ENCODE results near the gene C2CD2.

The C2CD2 gene

DNA sequence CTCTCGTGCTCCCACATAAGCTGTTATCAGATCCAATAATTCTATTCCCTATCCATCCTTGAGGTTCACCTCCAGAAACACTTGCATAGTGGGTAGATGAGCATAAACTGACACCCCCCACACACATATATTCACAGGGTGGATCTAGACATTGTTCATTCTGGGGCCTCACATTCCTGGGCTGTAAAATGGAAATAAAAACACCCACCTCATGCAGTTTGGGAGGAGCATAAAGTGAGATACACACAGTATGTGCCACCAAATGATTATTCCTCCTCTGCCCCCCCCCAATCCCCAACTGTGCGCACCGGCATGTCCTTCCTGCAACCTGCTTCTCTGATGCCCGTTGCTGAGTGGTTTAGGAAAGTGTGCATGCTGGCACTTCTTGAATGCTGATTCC is 92.6 kb downstream of the C2CD2 start:
- DNase-seq: no peak

DNA sequence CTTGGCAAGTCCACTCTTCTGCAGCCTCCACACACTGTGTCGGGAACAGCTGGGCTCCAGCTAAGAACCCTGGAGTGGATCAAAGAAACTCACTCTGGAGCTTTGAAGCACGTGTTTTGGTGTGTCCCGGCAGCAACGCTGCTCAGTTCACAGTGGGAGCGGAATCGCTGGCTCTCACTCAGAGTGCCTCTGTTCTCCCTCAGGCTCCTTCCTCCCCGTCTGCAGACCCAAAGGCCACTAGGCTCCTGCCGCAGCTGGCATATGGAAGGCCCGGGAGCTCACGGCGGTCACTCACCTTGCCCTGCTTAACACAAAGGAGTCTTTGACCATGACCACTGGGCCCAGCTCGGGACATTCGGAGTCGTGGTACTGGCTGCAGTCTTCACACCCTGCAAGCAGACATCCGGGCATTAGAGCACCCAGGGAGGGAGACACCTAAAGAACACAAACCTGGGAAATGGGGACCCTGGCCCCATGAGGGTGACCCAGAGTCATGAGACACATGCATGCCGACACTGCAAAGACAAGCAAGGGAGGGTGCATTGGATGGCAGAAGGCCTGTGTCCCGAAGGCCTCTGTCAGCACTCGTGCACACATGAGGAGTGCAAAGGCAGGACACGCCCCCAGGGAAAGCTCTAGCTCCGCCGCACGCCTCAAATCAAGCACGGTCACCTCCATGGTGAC is 94.4 kb downstream of the C2CD2 start:
- no peak for DNase-seq

DNA sequence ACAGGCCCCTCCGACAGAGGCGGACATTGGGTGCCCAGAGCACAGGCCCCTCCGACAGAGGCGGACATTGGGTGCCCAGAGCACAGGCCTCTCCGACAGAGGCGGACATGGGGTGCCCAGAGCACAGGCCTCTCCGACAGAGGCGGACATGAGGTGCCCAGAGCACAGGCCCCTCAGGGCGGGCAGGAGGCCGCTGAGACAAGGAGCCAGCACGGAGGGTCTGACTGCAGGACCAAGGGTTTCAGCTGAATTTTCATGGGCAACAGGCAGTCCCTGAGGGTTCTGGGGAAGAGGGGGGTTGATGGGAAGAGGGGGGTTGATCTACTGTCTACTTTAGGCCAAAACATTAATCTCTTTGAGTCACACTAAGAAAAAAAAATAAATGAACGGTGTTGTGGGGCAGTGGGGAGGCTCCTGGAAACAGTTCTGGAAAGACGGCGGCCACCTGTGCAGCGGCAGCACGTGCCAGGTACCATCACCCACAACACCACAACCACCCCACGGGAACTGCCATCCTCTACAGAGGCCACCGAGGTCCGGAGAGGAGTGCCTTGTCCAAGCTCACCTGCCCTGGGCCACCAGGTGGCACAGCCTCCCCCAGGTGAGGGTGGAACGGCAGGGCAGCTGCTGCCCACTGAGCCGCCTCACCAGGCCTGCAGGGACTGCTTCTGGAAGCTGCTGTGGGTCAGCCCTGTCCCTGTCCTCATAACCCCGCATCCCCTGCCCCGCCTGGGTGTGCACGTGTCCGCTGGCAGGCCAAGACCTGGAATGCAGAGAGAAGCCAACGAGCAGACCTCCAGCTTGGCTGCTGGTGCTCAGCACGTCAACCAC is 95.1 kb downstream of the C2CD2 start:
- DNase-seq: no peak

DNA sequence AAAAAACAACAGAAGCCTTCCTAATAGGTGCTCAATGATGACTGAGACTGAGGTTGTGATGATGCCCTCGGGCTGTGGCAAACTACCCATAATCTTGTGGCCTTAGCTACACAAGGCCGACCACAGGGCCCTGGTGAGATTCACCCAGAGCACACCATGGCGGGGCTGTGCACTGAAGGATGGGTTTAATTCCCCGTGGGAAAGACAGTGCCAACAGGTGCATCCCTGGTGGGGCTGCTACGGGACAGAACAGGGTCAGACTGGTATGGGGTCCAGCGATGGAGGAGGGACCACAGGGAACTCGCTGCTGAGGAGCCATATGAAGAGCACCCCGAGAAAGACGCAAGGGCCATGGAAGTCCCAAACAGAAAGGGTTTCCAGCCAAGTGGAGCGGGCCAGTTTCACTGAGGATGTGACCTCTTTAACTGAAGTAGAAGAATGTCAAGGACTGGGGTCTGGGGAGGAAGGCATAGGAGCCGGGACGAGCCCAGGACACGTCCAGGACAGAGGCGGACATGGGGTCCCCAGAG is 96.0 kb downstream of the C2CD2 start:
- no peak for DNase-seq

DNA sequence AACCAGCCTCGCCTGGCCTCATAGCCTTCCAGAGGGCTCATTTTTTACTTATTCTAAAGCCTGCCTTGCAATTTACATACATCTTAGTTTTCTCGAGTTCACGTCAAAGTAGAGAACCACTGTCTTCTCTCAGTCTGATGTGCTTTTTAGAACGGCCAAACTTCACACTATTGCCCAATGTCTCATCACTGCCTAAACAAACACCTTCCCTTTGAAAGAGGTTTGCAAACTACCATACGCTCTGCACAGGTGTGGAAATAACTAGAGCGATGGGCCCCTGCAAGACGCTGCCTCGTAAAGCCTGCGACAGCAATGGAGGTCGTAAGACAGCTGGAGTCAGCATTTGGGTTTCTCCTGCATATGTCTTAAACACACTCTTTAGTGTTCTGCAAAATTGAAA is 97.2 kb downstream of the C2CD2 start:
- DNase-seq: no peak

DNA sequence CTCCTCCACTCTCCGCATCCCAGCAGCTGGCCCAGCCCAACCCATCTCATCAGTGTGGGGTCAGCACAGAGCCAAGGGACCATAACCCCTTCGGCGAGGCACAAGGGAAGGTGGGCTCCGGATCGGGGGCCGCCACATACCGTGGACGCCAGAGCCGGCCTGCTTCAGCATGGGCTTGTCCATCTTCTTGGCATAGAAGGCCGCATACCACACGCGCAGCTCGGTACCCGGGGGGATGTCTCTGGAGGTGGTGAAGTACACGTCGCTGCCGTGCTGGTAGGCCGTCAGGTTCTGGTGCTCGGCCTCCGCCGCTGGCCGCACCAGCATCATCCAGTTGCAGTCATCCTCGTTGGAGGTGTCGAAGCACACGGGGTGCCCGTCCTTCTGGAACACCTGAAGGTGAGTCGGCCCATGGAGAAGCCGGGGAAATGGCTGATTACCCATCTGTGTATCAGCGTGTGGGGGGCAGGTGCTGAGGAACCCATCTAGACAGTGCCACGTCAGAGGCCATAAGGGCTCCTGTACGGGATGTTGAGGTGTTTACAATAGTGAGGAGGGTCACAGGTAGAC is 99.3 kb downstream of the C2CD2 start:
- no peak for DNase-seq

DNA sequence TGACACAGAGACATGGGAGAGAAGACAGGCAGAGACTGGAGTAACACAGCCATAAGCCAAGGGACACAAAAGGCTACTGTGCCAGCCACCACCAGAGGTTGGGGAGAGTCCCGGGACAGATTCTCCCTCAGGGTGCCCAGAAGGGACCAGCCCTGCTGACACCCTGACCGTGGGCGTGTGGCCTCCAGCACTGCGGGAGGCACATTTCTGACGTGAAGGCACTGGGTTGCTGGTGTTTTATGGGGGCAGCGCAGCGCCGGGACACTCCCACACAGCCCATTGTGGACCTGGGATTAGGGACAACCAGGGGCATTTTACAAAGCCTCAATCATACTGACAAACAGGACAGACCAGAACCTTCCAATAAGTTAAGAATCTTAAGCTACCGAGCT is 100.9 kb downstream of the C2CD2 start:
- no peak for DNase-seq

DNA sequence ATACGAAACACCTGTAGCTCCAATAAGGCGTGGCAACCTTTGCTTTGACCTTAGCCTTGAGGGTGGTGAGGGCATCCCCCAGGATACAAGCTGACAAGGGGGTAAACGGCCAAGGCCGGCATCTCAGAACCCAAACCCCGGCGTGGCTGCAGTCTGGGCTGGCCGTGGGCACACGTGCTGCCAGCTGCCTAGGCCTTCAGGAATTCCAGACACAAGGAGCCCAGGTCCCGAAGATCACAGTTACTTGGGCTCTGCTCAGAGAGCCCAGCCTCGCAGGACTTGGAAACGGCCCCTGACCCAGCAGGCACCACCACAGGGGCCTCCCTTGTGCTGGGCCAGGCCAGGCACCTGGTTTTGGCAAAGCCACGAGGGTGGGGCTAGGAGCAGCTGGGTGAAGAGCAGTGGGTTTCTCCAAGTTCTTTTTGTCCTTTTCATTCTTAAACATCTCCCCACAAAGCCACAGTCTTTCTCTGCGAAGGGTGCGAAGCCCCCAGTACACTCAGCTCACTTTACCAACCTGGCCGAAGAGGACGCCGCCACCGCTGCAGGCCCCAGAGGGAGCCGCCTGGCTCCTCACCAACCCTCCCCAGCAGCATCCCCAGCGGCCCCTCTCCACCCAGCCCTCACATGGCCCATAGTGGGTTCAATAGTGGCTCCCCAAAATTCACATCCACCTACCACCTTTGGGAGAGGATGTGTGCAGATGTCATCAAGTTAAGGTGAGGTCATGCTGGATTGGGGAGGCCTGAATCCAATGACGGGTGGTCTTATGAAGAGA is 101.5 kb downstream of the C2CD2 start:
- no peak for DNase-seq

DNA sequence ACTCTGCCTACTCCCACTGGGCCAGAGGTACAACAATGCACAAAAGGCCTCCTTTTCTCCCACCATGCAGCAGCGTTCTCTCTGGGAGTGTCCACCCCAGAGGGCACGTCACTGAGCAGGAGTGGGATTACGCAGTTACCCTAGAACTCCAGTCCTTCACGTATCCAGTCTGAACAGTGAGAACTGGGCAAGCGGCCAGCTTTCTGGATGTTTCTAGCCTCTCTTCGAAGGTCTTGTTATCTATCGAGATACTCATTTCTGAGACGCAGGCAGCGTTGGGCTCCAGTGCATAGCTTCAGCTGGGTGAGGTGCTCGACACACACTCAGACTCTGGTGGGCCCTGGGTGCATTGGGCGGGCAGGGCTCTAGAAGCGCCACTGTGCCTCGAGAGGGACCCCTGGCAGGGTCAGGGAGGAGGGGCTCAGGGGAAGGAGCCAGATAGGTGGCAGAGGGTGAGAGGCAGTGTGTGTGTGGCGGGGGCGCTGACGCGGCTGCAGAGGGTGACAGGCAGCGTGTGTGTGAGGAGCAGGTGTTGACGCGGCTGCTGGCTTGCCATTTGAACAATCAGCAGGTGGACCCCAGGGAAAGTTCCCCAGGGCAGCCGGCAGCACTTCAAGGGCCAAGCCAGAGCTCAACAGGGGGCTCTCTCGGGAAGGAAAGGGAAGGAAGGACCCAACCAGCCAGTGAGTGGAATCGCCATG is 102.6 kb downstream of the C2CD2 start:
- DNase-seq: peak; percentile 7

DNA sequence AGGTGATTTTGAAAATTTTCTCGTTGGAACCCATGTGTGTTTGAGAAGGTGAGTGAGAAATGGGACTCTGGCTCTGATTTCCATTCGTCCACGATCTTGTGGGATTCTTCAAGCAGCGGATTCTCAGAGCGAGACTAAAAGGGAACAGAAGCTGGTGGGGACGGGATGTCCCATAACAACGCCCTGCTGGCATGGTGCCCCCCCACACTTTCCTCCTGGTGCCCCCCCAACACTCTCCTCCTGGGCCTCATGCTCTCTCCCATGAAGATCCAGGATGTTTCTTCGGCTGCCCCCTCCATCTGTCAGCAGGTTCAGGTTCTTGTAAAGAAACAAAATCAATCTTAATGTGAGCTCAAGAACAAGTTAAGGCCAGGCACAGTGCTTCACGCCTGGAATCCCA is 103.7 kb downstream of the C2CD2 start:
- no peak for DNase-seq

DNA sequence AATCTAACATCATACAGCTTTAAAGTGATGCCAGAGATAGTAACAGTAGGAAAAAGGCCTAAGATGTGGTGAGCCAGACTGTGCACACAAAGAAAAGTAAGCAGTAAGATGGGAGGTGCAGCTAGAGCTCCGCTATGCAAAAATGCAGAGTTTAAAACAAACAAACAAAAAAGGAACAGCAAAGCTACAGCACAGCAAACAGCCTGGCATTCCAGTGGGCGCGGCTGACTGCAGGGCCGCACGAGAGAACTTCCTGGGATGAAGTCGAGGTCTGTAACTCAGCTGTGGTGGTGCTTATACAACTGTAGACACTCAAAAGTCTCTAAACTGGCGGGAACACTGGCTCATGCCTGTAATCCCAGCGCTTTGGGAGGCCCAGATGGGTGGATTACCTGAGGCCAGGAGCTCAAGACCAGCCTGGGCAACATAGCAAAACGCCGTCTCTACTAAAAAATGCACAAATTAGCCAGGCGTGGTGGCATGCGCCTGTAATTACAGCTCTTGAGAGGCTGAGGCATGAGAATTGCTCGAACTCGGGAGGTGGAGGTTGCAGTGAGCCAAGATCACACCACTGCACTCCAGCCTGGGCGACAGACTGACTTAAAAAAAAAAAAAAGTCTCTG is 104.7 kb downstream of the C2CD2 start:
- no peak for DNase-seq

DNA sequence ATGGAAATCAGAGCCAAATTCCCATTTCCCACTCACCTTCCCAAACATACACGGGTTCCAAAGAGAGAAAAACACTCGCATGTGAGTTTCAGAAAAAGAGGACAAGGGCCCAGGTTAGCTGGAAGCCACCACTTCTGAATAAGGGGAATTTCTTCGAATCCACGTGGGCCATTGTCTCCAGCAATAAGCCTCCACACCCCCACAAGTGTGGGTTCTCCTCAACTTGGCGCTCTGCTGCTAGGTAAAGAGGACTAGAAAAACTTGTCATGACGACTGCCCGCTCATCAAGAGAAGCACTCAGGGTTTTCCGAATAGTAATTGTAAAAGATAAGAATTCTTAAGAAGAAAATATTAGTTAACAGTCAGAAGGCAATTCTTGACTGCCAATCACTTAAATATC is 105.3 kb downstream of the C2CD2 start:
- no peak for DNase-seq

DNA sequence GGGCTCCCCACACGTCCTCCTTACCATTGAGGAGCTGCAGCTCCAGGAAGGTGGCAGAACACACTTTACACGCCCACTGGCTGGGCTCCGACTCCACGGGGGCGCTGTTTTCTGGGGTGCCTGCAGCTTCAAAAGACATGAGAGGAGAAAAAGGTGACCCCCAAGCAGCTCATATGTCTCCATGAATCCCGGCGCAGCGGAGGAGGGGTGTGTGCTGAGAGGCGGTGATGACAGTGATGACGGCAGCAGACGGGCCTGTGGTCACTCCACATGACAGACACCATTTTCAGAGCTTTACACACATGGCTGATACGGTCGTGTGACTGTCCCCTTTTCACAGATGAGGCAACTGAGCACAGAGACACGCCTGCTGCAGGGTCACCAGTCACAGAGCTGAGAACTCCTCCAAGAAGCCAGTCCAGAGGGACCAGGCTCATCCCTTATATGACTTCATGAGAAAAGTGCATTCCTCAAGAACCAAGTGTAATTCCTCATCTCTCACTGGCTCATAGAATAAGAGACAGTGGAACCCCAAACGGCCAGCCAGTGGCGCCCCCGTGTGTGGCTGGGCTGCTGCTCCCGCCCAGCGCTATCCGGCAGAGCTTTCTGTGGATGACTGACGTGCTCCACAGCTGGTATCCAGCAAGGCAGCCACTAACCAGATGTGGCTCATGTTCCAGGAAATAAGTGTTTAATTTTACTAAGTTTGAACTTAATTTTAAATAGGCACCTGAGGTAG is 106.6 kb downstream of the C2CD2 start:
- no peak for DNase-seq

DNA sequence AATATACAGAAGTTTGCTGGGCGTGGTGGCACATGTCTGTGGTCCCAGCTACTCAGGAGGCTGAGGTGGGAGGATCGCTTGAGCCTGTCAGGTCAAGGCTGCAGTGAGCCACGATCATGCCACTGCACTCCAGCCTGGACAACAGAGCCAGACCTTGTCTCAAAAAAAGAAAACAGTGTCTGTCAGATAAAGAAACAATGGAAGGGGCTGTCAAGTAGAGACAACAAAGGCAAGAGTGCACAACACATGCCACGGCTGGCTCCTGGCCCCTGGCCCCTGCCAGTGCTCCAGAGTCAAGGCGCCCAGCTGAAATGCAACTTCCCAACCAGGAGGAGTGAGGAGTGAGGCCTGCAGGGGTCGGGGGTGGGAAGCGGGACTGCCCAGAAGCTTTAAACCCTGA is 107.3 kb downstream of the C2CD2 start:
- no peak for DNase-seq

DNA sequence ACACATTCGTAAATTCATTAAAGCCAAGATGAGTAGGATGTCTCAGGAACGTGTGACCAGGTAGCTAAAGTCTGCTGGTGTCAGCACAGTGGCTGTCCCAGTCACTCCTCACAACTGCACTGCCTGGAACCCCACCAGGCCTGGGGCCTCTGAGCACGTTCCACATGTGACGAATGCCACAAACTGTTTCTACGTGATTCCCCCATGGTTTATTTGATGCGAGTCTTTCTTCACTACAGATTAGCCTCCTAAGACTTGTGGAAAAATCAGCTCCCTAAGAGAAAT is 107.8 kb downstream of the C2CD2 start:
- no peak for DNase-seq

DNA sequence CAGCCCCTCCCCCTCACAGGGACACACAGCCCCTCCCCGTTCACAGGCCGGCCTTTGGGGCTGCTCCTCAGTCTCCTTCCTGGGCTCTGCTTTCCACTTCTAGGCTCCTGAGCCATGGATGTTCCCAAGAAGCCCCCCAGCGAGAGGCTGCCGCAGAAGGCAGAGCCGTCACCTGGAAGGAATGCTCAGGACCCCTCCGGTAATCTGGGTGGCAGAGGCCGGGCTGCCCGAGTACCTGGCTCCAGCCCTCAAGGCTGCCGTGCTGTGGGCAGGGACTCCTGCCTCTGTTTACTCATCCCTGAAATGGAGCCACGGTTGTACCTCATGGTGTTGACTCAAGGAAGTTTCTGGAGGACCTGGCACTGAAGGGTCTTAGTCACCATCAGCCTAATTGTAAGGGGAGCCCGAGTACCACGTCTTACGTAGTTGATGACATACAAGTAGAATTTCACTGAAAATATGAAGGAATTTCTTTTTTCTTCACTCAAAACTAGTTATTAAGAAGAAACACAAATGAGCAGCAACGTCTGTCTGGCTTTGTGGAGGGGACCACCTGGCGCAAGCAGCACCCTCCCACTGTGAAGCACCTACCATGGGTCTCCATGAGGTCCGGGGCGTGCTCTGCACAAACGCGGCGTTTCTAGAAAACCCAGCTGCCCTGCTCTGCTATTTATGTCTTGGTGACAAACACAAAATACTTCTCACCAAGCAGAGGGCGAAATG is 108.3 kb downstream of the C2CD2 start:
- DNase-seq: no peak

DNA sequence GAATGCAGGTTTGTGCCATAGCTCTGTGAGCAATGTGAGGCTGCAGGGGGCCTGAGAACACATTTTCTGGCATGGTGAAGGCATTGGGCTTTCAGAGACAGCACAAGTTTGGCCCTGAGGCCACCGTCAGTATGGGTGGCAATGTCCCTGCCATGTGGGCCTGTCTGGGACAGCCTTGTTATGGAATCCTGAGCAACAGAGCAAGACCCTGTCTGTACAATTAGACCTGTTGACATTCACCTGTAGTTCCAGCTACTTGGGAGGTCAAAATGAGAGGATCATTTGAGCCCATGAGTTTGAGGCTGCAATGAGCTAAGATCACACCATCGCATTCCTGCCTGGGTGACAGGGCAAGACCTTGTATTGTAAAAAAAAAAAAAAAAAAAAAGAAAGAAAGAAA is 110.2 kb downstream of the C2CD2 start:
- DNase-seq: no peak

DNA sequence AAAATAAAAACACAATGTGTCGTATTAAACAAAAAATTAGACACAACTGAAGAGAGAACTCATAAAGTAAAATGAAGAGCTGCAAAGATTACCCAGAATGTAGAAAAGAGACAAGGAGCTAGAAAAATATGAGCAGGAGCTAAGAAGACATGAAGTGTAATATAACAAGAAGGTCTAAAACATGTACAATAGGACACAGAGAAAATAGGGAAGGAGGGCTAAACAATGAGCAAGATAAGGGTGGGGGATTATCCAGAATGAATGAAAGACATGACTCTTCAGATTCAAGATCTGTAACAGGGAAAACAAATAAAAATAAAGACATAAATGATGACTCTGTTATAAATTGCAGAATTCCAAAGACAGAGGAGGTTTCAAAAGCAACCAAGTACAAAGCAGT is 112.9 kb downstream of the C2CD2 start:
- DNase-seq: no peak

DNA sequence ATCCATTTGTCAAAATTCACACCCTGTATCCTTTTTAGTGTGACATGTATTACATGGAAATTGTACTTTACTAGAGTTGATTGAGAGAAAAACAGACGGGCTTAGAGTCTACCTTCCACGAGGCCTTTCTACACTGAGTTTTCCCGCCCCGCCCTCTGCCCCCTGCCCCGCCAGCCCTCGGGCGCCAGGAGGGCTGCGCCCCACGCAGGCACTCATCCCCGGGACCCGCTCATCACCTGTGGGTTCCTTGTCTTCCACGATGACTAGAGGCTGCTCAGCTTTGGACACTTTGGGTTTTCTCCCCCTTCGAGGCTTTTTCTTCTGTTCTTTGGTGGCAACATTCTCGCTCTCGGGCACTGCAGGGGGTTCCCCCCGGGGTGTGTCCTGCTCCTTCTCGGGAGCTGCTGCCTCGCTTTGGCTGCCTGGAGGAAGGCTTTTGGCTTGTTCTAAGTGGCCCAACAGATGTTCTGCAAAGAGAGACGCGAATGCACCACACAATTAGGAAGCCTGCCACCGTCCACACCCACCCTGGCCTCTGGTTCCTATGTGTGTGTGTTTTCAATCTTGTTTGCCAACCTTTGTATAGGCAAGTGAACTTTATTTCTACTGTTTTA is 114.3 kb downstream of the C2CD2 start:
- DNase-seq: no peak

DNA sequence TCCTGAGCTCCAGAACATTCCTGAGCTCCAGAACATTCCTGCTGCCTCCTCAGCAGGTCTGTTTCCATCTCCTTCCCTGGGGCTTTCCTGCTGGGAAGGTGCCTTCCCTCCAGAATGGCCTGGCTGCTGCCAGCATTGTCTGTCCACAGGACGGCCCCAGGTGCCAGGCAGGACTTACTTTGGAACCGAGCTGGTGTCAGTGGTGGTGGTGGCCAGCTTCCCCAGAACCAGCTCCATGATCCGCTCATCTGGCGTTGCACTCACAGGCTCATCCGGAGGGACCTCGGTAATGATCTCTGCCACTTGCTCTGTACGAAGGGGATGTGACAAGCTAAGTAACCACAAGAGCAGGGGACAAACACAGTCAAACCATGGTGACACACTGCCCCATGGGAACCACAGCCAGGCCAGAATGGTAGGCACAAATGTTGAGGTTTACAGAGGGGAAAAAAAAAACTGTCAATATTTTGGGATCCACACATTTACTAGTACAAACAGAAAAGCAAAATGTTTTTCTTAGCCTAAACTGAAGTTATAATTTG is 116.0 kb downstream of the C2CD2 start:
- no peak for DNase-seq

Measured in NCI-H187 treated with DMSO at 0.1 percent for 48 hours (cell line).